HCT116 (cell line): ENCODE measurements around the gene ECE2.

ENCODE experiments used
- CTCF ChIP-seq, 3 experiments: fragments of 200-600 bp in 1 of 3; sonication (generic) in 1 of 3; IDR thresholded peaks in 2 of 3; conservative IDR thresholded peaks in 1 of 3; 2 replicates each; pipeline ENCODE4 v1.5.1; 2012 to 2017; ENCODE audit warnings: low read depth in 2 of 3, low read length in 2 of 3, antibody characterized with exemption in 1 of 3, borderline replicate concordance in 1 of 3, control low read depth in 1 of 3, mild to moderate bottlenecking in 1 of 3, mixed read lengths in 1 of 3, mixed run types in 1 of 3, moderate library complexity in 1 of 3; ENCODE audit not compliant: insufficient read depth in 1 of 3
- EZH2 ChIP-seq: fragments of 200-600 bp; sonication (generic); IDR thresholded peaks from 2 replicates; pipeline ENCODE4 v1.6.1; 2017; ENCODE audit warnings: antibody characterized with exemption, mixed run types
- EZH2phosphoT487 ChIP-seq: fragments of 200-600 bp; IDR thresholded peaks from 2 replicates; pipeline ENCODE4 v1.6.1; 2018; ENCODE audit warnings: antibody characterized with exemption, borderline replicate concordance
- MAX ChIP-seq: IDR thresholded peaks from 2 replicates; pipeline ENCODE4 v1.6.1; 2012
- POLR2A ChIP-seq: IDR thresholded peaks from 2 replicates; pipeline ENCODE4 v1.7.0; 2011; ENCODE audit warnings: borderline replicate concordance; ENCODE audit not compliant: insufficient read depth, insufficient read length; ENCODE audit errors: extremely low read depth
- TCF7L2 ChIP-seq: IDR thresholded peaks from 2 replicates; pipeline ENCODE4 v1.7.0; 2011; ENCODE audit warnings: borderline replicate concordance, inconsistent platforms; ENCODE audit not compliant: insufficient read depth, insufficient read length; ENCODE audit errors: extremely low read depth
- ZNF274 ChIP-seq: fragments of 200-500 bp; sonication (Bioruptor generic); IDR thresholded peaks from 2 replicates; pipeline ENCODE4 v1.6.1; 2014; ENCODE audit warnings: mild to moderate bottlenecking, low read depth, low read length, inconsistent platforms

GRCh38 chr3:184238246-184238818 is 37.5 kb upstream of the ECE2 start:
- TF ChIP-seq EZH2 (no peak), CTCF (IDR thresholded peaks at IDR 0.05 in 2 of 3, conservative IDR thresholded peaks at IDR 0.05 in 1 of 3; ENCODE audit: borderline replicate concordance in 1 of 3, insufficient read depth in 1 of 3, low read depth in 2 of 3, low read length in 2 of 3) (no peak), ZNF274 (no peak), MAX (no peak), EZH2phosphoT487 (no peak), TCF7L2 (no peak), POLR2A (no peak)
